Kidney (tissue), 14 donors: ENCODE data around the gene STXBP1. TPM values are rescaled to one million over a fixed set of nuclear protein-coding genes. Genes with fewer than 3 reads are reported as not detected.

ENCODE experiments used
- DNase-seq, 5 donors: peaks; one replicate each; pipeline ENCODE4 v3.0.0-alpha.2; 2013 to 2020
- FAIRE-seq: peaks from 2 replicates; lab custom pipeline; 2012; peaks lifted over from hg19 to GRCh38; lab: Jason Lieb, UNC
- H3K27ac ChIP-seq, 2 donors: one replicate each; pipeline ENCODE4 v1.7.0; 2013; ENCODE audit warnings: low read depth in 2 of 2, low read length in 2 of 2, inconsistent platforms in 1 of 2
- H3K27me3 ChIP-seq: one replicate; pipeline ENCODE4 v1.7.1; 2013; ENCODE audit warnings: low read length, inconsistent platforms; ENCODE audit not compliant: control insufficient read depth, insufficient read depth
- H3K36me3 ChIP-seq, 3 donors: one replicate each; pipeline versions ENCODE4 v1.7.0 to v1.7.1; 2013; ENCODE audit warnings: low read length in 3 of 3, control low read depth in 1 of 3, inconsistent platforms in 1 of 3; ENCODE audit not compliant: insufficient read depth in 3 of 3, control insufficient read depth in 2 of 3
- H3K4me1 ChIP-seq, 3 donors: one replicate each; pipeline versions ENCODE4 v1.7.0 to v1.7.1; 2013; ENCODE audit warnings: low read length in 3 of 3, inconsistent platforms in 1 of 3, low read depth in 1 of 3; ENCODE audit not compliant: control insufficient read depth in 2 of 3, insufficient read depth in 2 of 3
- H3K4me3 ChIP-seq, 3 donors: one replicate each; pipeline versions ENCODE4 v1.7.0 to v1.8.1; 2013; ENCODE audit warnings: low read length in 3 of 3, control low read depth in 1 of 3, inconsistent platforms in 1 of 3
- H3K9ac ChIP-seq, 3 donors: one replicate each; pipeline versions ENCODE4 v1.7.0 to v1.7.1; 2013; ENCODE audit warnings: low read length in 3 of 3, control low read depth in 1 of 3, inconsistent platforms in 1 of 3
- H3K9me3 ChIP-seq, 3 donors: one replicate each; pipeline versions ENCODE4 v1.7.0 to v1.7.1; 2013; ENCODE audit warnings: low read length in 3 of 3, control low read depth in 1 of 3, inconsistent platforms in 1 of 3; ENCODE audit not compliant: control insufficient read depth in 2 of 3, insufficient read depth in 1 of 3
- intact Hi-C: fragments of 100-400 bp; cut with DNase I; formaldehyde crosslinking; loops from one replicate; pipeline ENCODE4 v1.11.1; 2022
- polyA plus RNA-seq: library from polyadenylated mRNA; stranded (reverse); fragments of 350-450 nt; fragmentation: Illumina TruSeq; extraction: RNeasy Lipid Tissue Mini Kit (QIAGEN cat#74804); gene quantifications from one replicate; pipeline ENCODE4 v1.2.3, GENCODE V29; 2014; ENCODE audit warnings: low read depth, low replicate concordance; ENCODE audit not compliant: insufficient read depth
- total RNA-seq: library from RNA; stranded (reverse); fragmentation: NEBNext Ultra II Directional; extraction: Animal tissue kit (Norgen Biotek cat#: 25700); gene quantifications from one replicate; pipeline ENCODE4 v1.2.1, GENCODE V29; 2021
- TF ChIP-seq, protein P1 (sequence below): IDR thresholded peaks from 3 replicates; pipeline ENCODE4 v1.5.1; 2012; ENCODE audit warnings: mild to moderate bottlenecking, moderate library complexity, borderline replicate concordance; ENCODE audit not compliant: insufficient read depth; ENCODE audit errors: extremely low read depth
- donor health status: control.
- donor health status: control.
- donor health status: control.
- donor health status: control.
- donor health status: control.
- donor health status: DM: yes; HTN: yes; CAD: no.
- donor health status: Normal renal cell carcinoma (clear cell type).

STXBP1 gene
- total and polyA plus RNA-seq, 2 donors from 2014 or later: 14.3 to 32.8 TPM

DNA sequence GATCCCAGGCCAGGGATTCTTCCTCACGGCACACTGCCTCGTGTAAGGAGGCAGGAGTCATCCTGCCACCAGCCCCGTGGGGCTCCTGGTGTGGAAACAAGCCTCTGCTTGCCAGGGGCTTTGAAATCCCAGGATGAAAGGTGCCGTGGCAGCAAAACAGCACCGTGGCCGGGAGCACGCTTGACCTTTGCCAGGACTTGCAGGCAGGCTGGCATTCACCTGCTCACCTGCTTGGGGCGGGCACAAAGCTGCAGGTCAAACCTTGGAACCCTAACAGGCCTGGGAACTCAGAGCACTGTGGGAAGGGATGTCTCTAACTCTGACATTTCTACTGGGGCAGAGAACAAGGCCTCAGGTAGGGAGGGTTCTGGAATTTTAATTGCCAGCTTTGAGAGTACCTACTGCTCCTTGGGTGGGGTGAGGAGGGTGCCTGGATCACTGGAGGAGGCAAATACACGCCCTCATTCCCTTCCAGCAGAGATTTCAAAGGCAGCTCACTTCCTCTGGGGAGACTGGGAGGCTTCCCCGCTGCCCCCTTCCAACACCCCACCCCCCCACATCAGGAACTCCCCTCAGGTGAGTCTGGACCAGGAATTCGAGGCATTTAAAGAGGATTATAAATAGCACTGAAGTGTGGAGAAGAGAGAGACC lies 45.6 kb upstream of the STXBP1 start:
- H3K27me3 ChIP-seq: no peaks in the 10 kb centered on the region
- FAIRE-seq: no peak
- TF ChIP-seq, protein P1, sequence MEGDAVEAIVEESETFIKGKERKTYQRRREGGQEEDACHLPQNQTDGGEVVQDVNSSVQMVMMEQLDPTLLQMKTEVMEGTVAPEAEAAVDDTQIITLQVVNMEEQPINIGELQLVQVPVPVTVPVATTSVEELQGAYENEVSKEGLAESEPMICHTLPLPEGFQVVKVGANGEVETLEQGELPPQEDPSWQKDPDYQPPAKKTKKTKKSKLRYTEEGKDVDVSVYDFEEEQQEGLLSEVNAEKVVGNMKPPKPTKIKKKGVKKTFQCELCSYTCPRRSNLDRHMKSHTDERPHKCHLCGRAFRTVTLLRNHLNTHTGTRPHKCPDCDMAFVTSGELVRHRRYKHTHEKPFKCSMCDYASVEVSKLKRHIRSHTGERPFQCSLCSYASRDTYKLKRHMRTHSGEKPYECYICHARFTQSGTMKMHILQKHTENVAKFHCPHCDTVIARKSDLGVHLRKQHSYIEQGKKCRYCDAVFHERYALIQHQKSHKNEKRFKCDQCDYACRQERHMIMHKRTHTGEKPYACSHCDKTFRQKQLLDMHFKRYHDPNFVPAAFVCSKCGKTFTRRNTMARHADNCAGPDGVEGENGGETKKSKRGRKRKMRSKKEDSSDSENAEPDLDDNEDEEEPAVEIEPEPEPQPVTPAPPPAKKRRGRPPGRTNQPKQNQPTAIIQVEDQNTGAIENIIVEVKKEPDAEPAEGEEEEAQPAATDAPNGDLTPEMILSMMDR: no peak
- intact Hi-C loops: no loop called here
- peak overlapping the region; percentile 94 to 97 for H3K27ac ChIP-seq
- H3K9ac ChIP-seq: peak overlapping the region in 2 of 3 donors; percentile 74 to 94
- peaks cover 5 to 35% (median 24%) of the 10 kb centered on the region in 3 donors for H3K4me1 ChIP-seq
- H3K36me3 ChIP-seq: no peaks in the 10 kb centered on the region
- peak in 3 of 5 donors; percentile 33 to 54 (median 54) for DNase-seq
- H3K9me3 ChIP-seq: no peaks in the 10 kb centered on the region
- peak overlapping the region; percentile 62 to 82 (median 73) for H3K4me3 ChIP-seq

DNA sequence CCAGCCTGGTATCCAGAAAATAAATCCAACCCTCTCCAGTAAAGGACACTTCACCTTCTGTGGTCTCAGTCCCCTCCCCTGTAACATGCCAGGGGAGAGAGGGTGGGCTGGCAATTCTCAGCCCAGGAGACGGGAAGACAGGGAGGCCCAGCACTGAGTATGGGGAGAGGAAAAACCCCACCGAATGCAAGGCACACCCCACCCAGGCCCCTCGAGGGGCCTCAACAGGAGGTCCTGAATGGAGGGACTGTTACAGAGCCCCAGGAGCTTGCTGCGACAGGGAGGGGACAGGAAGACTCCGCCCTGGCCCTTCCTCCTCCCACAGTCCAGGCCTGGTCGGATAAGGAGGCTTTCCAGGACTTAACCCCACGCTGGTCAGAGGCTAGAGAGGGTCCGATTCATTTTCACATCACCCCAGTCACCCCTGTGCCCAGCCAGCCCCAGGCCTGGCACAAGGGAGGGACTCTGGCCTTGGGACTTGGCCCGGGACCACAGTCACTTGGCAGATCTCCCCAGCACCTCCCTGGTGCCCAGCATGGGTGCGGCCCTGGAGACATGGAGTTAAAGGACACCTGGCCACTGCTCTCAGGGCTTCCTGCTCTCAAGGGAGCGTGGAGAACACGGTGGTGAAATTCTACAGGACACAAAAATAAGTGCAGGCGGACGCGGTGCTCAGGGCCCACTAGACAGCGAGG lies 44.9 kb upstream of the STXBP1 start:
- no peaks in the 10 kb centered on the region for H3K27me3 ChIP-seq
- peak overlapping the region; percentile 94 to 97 for H3K27ac ChIP-seq
- DNase-seq (peak; percentile 59 to 92 (median 71)), FAIRE-seq (no peak)
- H3K4me3 ChIP-seq: peak overlapping the region; percentile 62 to 82 (median 73)
- no peaks in the 10 kb centered on the region for H3K36me3 ChIP-seq
- intact Hi-C loops: no loop called here
- no peaks in the 10 kb centered on the region for H3K9me3 ChIP-seq
- TF ChIP-seq, protein P1: no peak
- peak overlapping the region; percentile 45 to 94 (median 74) for H3K9ac ChIP-seq
- H3K4me1 ChIP-seq: peaks cover 5 to 35% (median 22%) of the 10 kb centered on the region in 3 donors

DNA sequence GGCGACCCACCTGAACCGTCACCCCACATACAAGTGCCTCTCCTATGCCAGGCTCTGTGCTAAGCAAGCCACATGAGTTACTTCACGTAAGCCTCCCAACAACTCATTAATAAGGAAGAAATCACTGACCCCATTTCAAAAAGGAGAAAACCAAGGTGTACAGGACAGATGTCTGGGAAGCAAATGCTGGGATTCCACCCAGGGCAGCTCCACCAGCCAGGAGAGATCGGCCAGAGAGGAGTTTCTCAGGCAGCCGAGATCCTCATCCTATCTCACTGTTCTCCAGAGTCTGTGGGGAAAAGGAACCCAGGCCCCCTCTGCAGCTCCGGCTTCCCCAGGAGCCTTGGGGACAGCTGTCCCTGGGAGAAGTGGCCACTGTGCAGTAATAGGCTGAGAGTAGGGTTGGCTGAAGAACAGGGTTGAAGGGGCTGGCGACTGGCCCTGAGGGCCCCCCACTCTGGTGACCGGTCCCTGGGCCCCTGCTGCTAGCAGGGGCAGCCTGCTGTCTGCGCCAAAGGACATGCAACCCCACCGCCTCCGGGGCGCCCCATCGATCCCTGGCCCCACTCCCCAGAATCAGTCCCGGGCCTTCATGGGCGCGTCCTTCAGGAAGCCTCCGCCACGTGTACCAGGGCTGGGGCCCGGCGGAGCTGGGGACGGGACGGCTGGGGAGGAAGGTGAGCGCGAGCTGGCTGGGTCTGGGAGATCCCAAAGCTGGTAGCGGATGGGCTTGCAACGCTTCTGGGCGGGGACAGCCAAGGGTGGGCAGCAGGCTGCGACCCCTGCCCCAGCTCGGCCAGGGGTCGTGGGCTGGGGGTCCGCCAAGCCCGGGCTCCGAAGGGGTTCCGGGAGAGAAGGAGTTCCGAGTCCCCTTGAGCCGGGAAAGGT lies 44.1 kb upstream of the STXBP1 start:
- H3K4me1 ChIP-seq: peaks cover 5 to 27% (median 19%) of the 10 kb centered on the region in 3 donors
- no peaks in the 10 kb centered on the region for H3K27me3 ChIP-seq
- H3K27ac ChIP-seq: peak overlapping the region; percentile 94 to 97
- no peaks in the 10 kb centered on the region for H3K9me3 ChIP-seq
- TF ChIP-seq, protein P1: no peak
- FAIRE-seq (no peak), DNase-seq (peak in 4 of 5 donors; percentile 12 to 87 (median 57))
- peak overlapping the region; percentile 62 to 82 (median 73) for H3K4me3 ChIP-seq
- H3K36me3 ChIP-seq: no peaks in the 10 kb centered on the region
- intact Hi-C loops: no loop called here
- H3K9ac ChIP-seq: peak overlapping the region; percentile 45 to 94 (median 74)
